ENCODE results near the gene THOC2.
"Not testable (repeated sequence)": the region's sequence is repeated elsewhere in the genome, so short reads cannot be mapped to it uniquely, and the experiment has no call there.

Gene THOC2

DNA sequence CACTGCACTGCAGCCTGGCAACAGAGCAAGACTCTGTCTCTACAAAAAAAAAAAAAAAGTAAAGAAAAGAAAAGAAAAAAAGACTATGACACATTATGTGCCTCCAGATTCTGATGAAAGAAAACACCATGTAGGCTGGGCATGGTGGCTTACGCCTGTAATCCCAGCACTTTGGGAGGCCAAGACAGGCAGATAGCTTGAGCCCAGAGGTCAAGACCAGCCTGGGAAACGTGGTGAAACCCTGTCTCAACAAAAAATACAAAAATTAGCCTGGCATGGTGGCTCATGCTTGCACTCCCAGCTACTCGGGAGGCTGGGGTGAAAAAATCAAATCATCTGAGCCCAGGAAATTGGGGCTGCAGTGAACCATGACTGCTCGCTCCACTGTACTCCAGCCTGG lies 19.4 kb downstream of the THOC2 start:
- intact Hi-C loops (cut with DNase I; ENCODE audit: low total_unique reads) = no loop called here
- no peaks in the 10 kb centered on the region for H3K9me3 ChIP-seq
- no peak for DNase-seq
- H3K4me3 ChIP-seq = no peak overlapping the region
- TF ChIP-seq, protein P1, sequence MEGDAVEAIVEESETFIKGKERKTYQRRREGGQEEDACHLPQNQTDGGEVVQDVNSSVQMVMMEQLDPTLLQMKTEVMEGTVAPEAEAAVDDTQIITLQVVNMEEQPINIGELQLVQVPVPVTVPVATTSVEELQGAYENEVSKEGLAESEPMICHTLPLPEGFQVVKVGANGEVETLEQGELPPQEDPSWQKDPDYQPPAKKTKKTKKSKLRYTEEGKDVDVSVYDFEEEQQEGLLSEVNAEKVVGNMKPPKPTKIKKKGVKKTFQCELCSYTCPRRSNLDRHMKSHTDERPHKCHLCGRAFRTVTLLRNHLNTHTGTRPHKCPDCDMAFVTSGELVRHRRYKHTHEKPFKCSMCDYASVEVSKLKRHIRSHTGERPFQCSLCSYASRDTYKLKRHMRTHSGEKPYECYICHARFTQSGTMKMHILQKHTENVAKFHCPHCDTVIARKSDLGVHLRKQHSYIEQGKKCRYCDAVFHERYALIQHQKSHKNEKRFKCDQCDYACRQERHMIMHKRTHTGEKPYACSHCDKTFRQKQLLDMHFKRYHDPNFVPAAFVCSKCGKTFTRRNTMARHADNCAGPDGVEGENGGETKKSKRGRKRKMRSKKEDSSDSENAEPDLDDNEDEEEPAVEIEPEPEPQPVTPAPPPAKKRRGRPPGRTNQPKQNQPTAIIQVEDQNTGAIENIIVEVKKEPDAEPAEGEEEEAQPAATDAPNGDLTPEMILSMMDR (IDR thresholded peaks at IDR 0.05) = no peak
- no peaks in the 10 kb centered on the region for H3K36me3 ChIP-seq
- no peaks in the 10 kb centered on the region for H3K4me1 ChIP-seq
- H3K27ac ChIP-seq = no peak overlapping the region
- no peaks in the 10 kb centered on the region for H3K27me3 ChIP-seq

DNA sequence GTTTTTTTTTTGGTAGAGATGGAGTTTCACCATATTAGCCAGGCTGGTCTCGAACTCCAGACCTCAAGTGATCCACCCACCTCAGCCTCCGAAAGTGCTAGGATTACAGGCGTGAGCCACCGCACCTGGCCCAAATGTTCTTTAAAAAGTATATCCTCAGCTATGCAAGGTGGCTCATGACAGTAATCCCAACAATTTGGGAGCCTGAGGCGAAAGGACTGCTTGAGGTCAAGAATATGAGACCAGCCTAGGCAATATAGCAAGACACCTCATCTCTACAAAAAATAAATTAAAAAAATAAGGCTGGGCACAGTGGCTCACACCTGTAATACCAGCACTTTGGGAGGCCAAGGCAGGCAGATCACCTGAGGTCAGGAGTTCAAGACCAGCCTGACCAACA lies 21.7 kb downstream of the THOC2 start:
- intact Hi-C loops (cut with DNase I; ENCODE audit: low total_unique reads); H3K4me1 ChIP-seq; H3K9me3 ChIP-seq; DNase-seq; H3K36me3 ChIP-seq; H3K27ac ChIP-seq; H3K4me3 ChIP-seq; H3K27me3 ChIP-seq: not testable (repeated sequence)

DNA sequence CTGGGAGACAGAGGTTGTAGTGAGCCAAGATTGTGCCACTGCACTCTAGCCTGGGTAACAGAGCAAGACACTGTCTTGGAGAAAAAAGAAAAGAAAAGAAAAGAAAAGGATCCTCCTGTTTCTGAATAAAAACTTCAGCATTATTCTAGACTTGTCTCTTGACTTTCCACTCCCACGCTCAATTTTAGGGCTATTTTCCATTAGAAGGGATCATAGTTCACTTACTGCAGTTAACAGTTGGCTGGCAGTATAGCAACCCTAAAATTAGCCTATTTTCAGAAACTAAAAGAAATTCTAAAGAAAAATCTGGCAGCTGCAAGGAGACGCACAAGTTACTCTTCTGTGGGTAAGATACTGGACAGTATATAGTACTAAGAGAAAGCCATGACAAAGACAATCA lies 28.1 kb downstream of the THOC2 start:
- no peak overlapping the region for H3K4me3 ChIP-seq
- peak overlapping the region in 1 of 2 donors; percentile 46 for H3K27ac ChIP-seq
- no peaks in the 10 kb centered on the region for H3K27me3 ChIP-seq
- H3K9me3 ChIP-seq = no peaks in the 10 kb centered on the region
- H3K36me3 ChIP-seq = no peaks in the 10 kb centered on the region
- H3K4me1 ChIP-seq = peaks cover 0 to 35% (median 1%) of the 10 kb centered on the region in 4 donors
- no peak for DNase-seq
- TF ChIP-seq, protein P1 (IDR thresholded peaks at IDR 0.05) = no peak
- intact Hi-C loops (cut with DNase I; ENCODE audit: low total_unique reads) = no loop called here

DNA sequence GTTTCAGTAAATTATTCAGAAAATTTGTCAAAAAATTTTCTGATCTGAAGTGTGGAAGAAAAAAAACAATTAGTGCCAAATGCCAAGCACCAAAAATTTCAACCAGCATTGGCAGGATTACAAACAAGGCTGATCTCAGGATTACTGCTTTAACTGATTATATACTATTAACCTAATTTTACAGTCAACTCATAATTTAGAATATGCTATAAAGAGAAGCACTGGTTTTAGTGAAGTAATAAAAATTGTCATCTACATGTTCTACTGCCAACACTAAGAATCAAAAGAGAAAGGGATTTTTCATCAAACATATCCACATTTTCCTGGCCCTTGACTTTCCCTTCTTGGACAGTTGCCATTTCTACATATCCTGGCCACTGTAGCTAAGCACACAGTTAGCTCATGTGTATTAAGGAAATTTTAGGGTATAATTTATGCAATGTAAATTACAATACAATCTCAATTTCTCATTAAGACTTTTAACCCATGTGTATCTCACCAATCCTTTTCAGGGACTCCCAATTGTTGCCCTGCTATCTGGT lies 33.8 kb downstream of the THOC2 start:
- Histone ChIP-seq H3K4me1 (peaks cover 0 to 17% (median 1%) of the 10 kb centered on the region in 4 donors), H3K27ac (no peak overlapping the region), H3K27me3 (no peaks in the 10 kb centered on the region), H3K36me3 (no peaks in the 10 kb centered on the region), H3K9me3 (no peaks in the 10 kb centered on the region), H3K4me3 (no peak overlapping the region)
- no peak for DNase-seq
- TF ChIP-seq, protein P1 (IDR thresholded peaks at IDR 0.05) = no peak
- intact Hi-C loops (cut with DNase I; ENCODE audit: low total_unique reads) = no loop called here

DNA sequence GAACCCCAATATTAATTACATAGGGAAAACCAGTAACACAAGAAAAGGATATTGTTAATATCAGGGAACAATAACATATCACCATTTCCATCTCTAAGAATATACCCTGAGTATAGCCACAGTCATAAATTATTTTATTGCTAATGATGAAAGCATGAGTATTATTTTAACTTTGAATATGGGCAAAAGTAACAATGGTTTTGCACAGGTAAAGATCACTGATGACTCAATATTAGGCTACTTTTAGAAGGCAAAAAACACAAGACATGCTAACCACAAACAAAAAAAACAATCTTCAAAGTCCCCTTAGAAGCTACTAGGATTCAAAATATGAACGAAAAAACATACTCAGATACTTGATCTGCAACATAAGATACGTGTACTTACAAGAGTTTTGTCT lies 36.5 kb downstream of the THOC2 start:
- no peak overlapping the region for H3K27ac ChIP-seq
- H3K27me3 ChIP-seq = no peaks in the 10 kb centered on the region
- intact Hi-C loops (cut with DNase I; ENCODE audit: low total_unique reads) = no loop called here
- TF ChIP-seq, protein P1 (IDR thresholded peaks at IDR 0.05) = no peak
- no peak overlapping the region for H3K4me3 ChIP-seq
- DNase-seq = no peak
- no peaks in the 10 kb centered on the region for H3K36me3 ChIP-seq
- H3K4me1 ChIP-seq = no peaks in the 10 kb centered on the region
- no peaks in the 10 kb centered on the region for H3K9me3 ChIP-seq

DNA sequence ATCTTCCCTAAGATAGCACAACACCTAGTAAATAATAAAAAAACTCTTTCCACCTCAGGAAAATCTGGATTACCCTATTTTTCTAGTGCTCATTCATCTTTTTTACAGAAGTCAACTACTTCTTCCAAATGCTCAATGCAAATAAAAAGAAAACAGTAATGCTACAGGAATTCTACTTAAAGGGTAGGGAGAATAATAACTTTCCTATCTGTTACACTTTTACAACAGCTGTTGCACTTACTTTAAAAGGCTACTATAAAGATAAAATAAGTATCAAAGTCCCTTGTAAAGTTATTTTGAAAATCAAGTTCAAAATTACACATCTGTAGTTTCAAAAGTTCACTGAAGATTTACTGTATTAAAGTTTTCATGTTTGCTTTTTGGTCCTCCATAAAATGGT lies 37.6 kb downstream of the THOC2 start:
- TF ChIP-seq, protein P1 (IDR thresholded peaks at IDR 0.05) = no peak
- Histone ChIP-seq H3K9me3 (no peaks in the 10 kb centered on the region), H3K36me3 (no peaks in the 10 kb centered on the region), H3K27me3 (no peaks in the 10 kb centered on the region), H3K4me1 (no peaks in the 10 kb centered on the region), H3K4me3 (no peak overlapping the region), H3K27ac (no peak overlapping the region)
- intact Hi-C loops (cut with DNase I; ENCODE audit: low total_unique reads) = no loop called here
- DNase-seq = no peak

Data from tibial artery (tissue), 4 donors.